Measurements from ENCODE around the gene KIAA0930. TPM values are rescaled to one million over a fixed set of nuclear protein-coding genes. Genes with fewer than 3 reads are reported as not detected.

Gene KIAA0930
- total RNA-seq, 2 donors from 2014 or later, result 38.5 to 44.8 TPM

DNA sequence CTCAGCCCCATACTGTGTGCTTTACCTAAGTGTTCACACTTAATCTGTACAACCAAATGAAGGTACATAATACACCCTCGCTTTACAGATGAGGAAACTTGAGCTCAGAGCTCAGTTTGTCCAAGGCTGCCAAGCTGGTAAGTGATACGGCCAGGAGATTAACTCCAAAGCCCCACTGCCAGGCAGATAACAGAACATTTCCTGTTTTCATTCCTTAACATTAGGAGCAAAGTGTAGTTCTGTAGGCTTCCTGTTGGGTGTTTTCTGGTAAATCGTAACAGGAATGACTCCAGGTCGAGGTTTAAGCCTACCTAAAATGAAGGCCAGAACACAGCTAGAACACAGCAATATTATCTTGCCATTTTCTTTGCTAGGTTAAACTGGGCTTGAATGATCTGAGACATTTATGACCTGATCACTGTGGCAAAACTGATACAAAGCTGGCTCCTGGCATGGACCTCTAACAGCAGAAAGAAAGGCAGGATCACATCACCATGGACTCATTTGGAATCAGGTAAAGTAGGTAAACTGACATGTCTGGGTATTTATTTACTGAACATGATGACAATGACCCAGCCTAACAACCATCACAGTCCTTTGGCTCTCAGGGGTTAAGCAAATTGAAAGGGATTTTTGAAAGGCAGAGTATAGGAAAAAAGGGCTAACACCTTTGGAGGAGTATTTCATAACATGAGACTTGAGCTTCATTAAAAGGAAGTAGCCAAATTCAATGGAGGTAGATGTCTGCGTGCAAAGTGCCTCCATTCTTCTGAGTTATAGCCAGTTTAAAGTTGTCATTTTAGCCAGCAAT is 80.8 kb downstream of the KIAA0930 start:
- Histone ChIP-seq H3K27me3 (no peaks in the 10 kb centered on the region), H3K4me1 (peaks cover 22% of the 10 kb centered on the region), H3K9me3 (no peaks in the 10 kb centered on the region), H3K4me3 (no peak overlapping the region), H3K36me3 (no peaks in the 10 kb centered on the region), H3K27ac (peak overlapping the region; percentile 72), H3K9ac (ENCODE audit: low read depth in 2 of 2, low read length in 2 of 2) (peak overlapping the region in 1 of 2 donors; percentile 53)
- DNase-seq, result peak; percentile 49
- intact Hi-C loops (cut with DNase I), result loop anchor here (5.0 kb wide), 1 partner anchor 87 kb away; no protein-coding TSS in a partner anchor
- TF ChIP-seq, protein P1, sequence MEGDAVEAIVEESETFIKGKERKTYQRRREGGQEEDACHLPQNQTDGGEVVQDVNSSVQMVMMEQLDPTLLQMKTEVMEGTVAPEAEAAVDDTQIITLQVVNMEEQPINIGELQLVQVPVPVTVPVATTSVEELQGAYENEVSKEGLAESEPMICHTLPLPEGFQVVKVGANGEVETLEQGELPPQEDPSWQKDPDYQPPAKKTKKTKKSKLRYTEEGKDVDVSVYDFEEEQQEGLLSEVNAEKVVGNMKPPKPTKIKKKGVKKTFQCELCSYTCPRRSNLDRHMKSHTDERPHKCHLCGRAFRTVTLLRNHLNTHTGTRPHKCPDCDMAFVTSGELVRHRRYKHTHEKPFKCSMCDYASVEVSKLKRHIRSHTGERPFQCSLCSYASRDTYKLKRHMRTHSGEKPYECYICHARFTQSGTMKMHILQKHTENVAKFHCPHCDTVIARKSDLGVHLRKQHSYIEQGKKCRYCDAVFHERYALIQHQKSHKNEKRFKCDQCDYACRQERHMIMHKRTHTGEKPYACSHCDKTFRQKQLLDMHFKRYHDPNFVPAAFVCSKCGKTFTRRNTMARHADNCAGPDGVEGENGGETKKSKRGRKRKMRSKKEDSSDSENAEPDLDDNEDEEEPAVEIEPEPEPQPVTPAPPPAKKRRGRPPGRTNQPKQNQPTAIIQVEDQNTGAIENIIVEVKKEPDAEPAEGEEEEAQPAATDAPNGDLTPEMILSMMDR (IDR thresholded peaks at IDR 0.05), result no peak

DNA sequence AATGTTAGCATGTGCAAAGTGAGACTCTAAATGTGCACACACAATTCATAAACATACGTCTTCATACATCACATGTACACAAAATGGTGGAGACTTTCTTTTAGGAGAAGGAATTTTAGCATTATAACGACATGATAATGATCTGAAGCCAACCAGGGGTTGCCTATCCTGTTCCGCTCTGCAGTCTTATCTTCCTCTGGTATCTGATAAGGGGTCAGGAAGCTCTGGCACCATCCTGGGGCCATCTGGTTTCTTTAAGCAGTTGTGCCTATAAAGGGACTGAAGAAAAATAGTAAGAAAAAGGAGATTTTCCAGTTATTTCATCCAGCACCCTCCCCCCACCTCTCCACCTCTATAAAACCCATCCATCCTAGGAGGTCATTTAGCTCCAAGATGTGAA is 82.8 kb downstream of the KIAA0930 start:
- H3K4me1 ChIP-seq, result peaks cover 22% of the 10 kb centered on the region
- H3K27ac ChIP-seq, result no peak overlapping the region
- no peak overlapping the region for H3K9ac ChIP-seq (ENCODE audit: low read depth in 2 of 2, low read length in 2 of 2)
- H3K4me3 ChIP-seq, result no peak overlapping the region
- no peaks in the 10 kb centered on the region for H3K27me3 ChIP-seq
- intact Hi-C loops (cut with DNase I), result no loop called here
- TF ChIP-seq, protein P1 (IDR thresholded peaks at IDR 0.05), result no peak
- DNase-seq, result no peak
- H3K36me3 ChIP-seq, result no peaks in the 10 kb centered on the region
- H3K9me3 ChIP-seq, result no peaks in the 10 kb centered on the region

DNA sequence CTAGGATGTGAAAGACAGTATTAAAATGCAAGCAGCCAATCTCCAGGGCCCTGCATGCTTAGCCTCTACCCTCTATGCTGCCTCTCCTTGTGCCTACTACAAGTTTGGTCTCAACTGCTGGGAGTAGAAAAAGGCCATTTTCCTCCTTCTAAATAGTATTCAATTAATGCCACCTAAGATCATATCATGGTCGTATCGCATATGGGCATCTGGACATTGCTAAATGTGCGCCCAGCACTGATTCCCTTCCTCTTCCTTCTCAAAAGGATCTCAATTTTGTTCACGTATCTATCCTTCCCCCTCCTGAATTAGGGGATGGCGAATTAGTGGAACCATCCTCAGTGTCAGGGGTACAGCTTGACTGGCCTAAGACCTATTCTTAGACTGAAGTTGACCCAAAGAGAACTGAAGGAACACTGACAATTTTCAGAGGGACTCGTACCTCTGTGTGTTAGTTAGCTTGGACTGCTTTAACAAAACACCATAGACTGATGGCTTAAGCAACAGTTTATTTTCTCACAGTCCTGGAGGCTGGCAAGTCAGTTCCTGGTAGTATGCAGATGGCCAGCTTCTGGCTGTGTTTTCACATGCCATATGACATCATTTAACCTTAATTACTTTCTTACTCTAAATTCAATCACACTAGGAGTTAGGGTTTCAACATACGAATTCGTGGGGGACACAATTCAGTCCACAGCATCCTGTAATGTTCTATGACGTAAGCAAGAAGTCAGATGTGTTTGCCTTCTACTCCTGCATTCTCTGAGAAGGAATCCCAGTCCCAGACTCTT is 85.4 kb downstream of the KIAA0930 start:
- intact Hi-C loops (cut with DNase I), result no loop called here
- Histone ChIP-seq H3K9me3 (no peaks in the 10 kb centered on the region), H3K9ac (ENCODE audit: low read depth in 2 of 2, low read length in 2 of 2) (no peak overlapping the region), H3K4me1 (peaks cover 15% of the 10 kb centered on the region), H3K27me3 (no peaks in the 10 kb centered on the region), H3K4me3 (no peak overlapping the region), H3K36me3 (no peaks in the 10 kb centered on the region), H3K27ac (no peak overlapping the region)
- TF ChIP-seq, protein P1 (IDR thresholded peaks at IDR 0.05), result no peak
- DNase-seq, result no peak

DNA sequence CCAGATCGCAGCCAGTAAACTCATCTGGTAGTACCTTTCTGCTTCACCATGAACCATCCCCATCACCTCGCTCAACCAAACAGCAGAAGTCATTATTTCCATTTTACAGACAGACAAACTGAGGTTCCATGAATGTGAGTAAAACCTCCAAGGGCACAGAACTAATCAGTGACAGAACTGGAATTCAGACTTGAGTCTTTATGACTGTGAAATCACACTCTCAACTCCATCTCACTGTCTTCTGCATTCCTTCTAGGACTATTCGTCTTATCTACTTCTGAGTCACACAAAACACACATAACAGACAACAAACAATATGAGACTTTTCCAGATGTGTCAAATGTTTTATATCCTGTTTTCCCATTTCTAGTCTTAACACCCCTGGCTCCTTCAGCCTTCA is 86.3 kb downstream of the KIAA0930 start:
- H3K27ac ChIP-seq, result no peak overlapping the region
- H3K36me3 ChIP-seq, result no peaks in the 10 kb centered on the region
- H3K4me1 ChIP-seq, result peaks cover 8% of the 10 kb centered on the region
- DNase-seq, result no peak
- H3K9ac ChIP-seq (ENCODE audit: low read depth in 2 of 2, low read length in 2 of 2), result no peak overlapping the region
- TF ChIP-seq, protein P1 (IDR thresholded peaks at IDR 0.05), result no peak
- H3K9me3 ChIP-seq, result no peaks in the 10 kb centered on the region
- no peak overlapping the region for H3K4me3 ChIP-seq
- intact Hi-C loops (cut with DNase I), result no loop called here
- no peaks in the 10 kb centered on the region for H3K27me3 ChIP-seq

DNA sequence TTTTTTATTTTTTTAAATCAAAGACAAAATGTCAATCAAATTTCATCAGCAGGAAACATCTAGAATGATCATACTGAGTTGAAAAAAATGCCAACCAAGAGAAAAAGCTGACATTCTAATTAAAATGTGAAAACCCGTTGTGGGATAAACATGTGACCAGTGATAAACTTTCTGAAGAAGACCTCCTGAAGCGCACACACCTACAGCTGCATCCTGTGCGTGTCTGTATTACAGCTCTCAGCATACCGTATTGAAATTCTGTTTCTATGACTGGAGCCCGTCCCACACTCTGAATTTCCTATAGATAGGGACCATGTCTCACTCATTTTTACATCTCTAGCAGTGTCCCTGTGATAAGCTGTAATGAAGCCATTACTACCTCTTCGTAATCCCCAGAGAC is 89.2 kb downstream of the KIAA0930 start:
- no peak overlapping the region for H3K27ac ChIP-seq
- no peak for DNase-seq
- no peaks in the 10 kb centered on the region for H3K27me3 ChIP-seq
- no peak overlapping the region for H3K9ac ChIP-seq (ENCODE audit: low read depth in 2 of 2, low read length in 2 of 2)
- no peaks in the 10 kb centered on the region for H3K36me3 ChIP-seq
- TF ChIP-seq, protein P1 (IDR thresholded peaks at IDR 0.05), result no peak
- no peaks in the 10 kb centered on the region for H3K9me3 ChIP-seq
- H3K4me3 ChIP-seq, result no peak overlapping the region
- intact Hi-C loops (cut with DNase I), result no loop called here
- no peaks in the 10 kb centered on the region for H3K4me1 ChIP-seq

Data from colonic mucosa (tissue), 4 donors.